Prostate gland (tissue), 2 donors: ENCODE data around the gene GSX2.

Source experiments
- CTCF ChIP-seq, 4 experiments: fragments of 200-600 bp in 2 of 4; fragments of 450-650 bp in 2 of 4; sonication (generic) in 2 of 4; IDR thresholded peaks; 1 replicate in 3 of 4; 2 replicates in 1 of 4; pipeline ENCODE4 v1.5.1; 2016 to 2019; ENCODE audit warnings: antibody characterized with exemption in 4 of 4, mild to moderate bottlenecking in 2 of 4, moderate library complexity in 2 of 4
- POLR2AphosphoS5 ChIP-seq: sonication (generic); formaldehyde crosslinking; IDR thresholded peaks from one replicate; pipeline ENCODE4 v1.6.1; 2017; ENCODE audit warnings: antibody characterized with exemption

GRCh38 chr4:54063229-54063628 lies 36.7 kb upstream of the GSX2 start:
- TF ChIP-seq POLR2AphosphoS5 (no peak), CTCF (IDR thresholded peaks at IDR 0.05) (no peak)
